ENCODE measurements around the gene SLC25A28.

Gene SLC25A28

GRCh38 chr10:99656199-99657064 is 36.2 kb upstream of the SLC25A28 start:
- no peak overlapping the region for H3K4me2 ChIP-seq
- H3K27me3 ChIP-seq, result no peaks in the 10 kb centered on the region
- peaks cover 9% of the 10 kb centered on the region for H3K9me3 ChIP-seq
- H3K36me3 ChIP-seq, result no peaks in the 10 kb centered on the region
- H3K9ac ChIP-seq, result no peak overlapping the region
- H3K4me1 ChIP-seq, result no peaks in the 10 kb centered on the region
- H3K27ac ChIP-seq, result no peak overlapping the region
- TF ChIP-seq Cebpa-rat (IDR thresholded peaks at IDR 0.05), result no peak
- H3K4me3 ChIP-seq, result no peak overlapping the region
- no peaks in the 10 kb centered on the region for H4K20me1 ChIP-seq

GRCh38 chr10:99654390-99655175 is 34.3 kb upstream of the SLC25A28 start:
- Histone ChIP-seq H3K9me3 (peaks cover 9% of the 10 kb centered on the region), H3K4me2 (no peak overlapping the region), H3K9ac (no peak overlapping the region), H3K36me3 (no peaks in the 10 kb centered on the region), H4K20me1 (no peaks in the 10 kb centered on the region), H3K27ac (no peak overlapping the region), H3K27me3 (no peaks in the 10 kb centered on the region), H3K4me3 (no peak overlapping the region), H3K4me1 (no peaks in the 10 kb centered on the region)
- no peak for TF ChIP-seq Cebpa-rat (IDR thresholded peaks at IDR 0.05)

GRCh38 chr10:99652800-99653390 is 32.7 kb upstream of the SLC25A28 start:
- H4K20me1 ChIP-seq, result no peaks in the 10 kb centered on the region
- no peaks in the 10 kb centered on the region for H3K9me3 ChIP-seq
- H3K27me3 ChIP-seq, result no peaks in the 10 kb centered on the region
- no peaks in the 10 kb centered on the region for H3K36me3 ChIP-seq
- no peaks in the 10 kb centered on the region for H3K4me1 ChIP-seq
- no peak overlapping the region for H3K4me3 ChIP-seq
- H3K9ac ChIP-seq, result no peak overlapping the region
- H3K4me2 ChIP-seq, result no peak overlapping the region
- no peak overlapping the region for H3K27ac ChIP-seq
- no peak for TF ChIP-seq Cebpa-rat (IDR thresholded peaks at IDR 0.05)

- Histone ChIP-seq H3K9me3 (no peaks in the 10 kb centered on the region), H3K36me3 (no peaks in the 10 kb centered on the region), H3K4me2 (no peak overlapping the region), H3K4me1 (no peaks in the 10 kb centered on the region), H3K27ac (no peak overlapping the region), H3K9ac (no peak overlapping the region), H4K20me1 (no peaks in the 10 kb centered on the region), H3K27me3 (no peaks in the 10 kb centered on the region), H3K4me3 (no peak overlapping the region)
- no peak for TF ChIP-seq Cebpa-rat (IDR thresholded peaks at IDR 0.05)
Measured at GRCh38 chr10:99648717-99649116, 28.5 kb upstream of the SLC25A28 start.

- no peaks in the 10 kb centered on the region for H3K9me3 ChIP-seq
- no peaks in the 10 kb centered on the region for H4K20me1 ChIP-seq
- H3K9ac ChIP-seq, result no peak overlapping the region
- no peaks in the 10 kb centered on the region for H3K4me1 ChIP-seq
- H3K4me3 ChIP-seq, result no peak overlapping the region
- H3K36me3 ChIP-seq, result no peaks in the 10 kb centered on the region
- no peak for TF ChIP-seq Cebpa-rat (IDR thresholded peaks at IDR 0.05)
- no peaks in the 10 kb centered on the region for H3K27me3 ChIP-seq
- no peak overlapping the region for H3K27ac ChIP-seq
- H3K4me2 ChIP-seq, result no peak overlapping the region
Measured at GRCh38 chr10:99647601-99648151, 27.4 kb upstream of the SLC25A28 start.

- no peak for TF ChIP-seq Cebpa-rat (IDR thresholded peaks at IDR 0.05)
- H4K20me1 ChIP-seq, result no peaks in the 10 kb centered on the region
- H3K27me3 ChIP-seq, result no peaks in the 10 kb centered on the region
- no peaks in the 10 kb centered on the region for H3K4me1 ChIP-seq
- no peak overlapping the region for H3K27ac ChIP-seq
- no peaks in the 10 kb centered on the region for H3K9me3 ChIP-seq
- no peaks in the 10 kb centered on the region for H3K36me3 ChIP-seq
- H3K9ac ChIP-seq, result no peak overlapping the region
- H3K4me2 ChIP-seq, result no peak overlapping the region
- H3K4me3 ChIP-seq, result no peak overlapping the region
Measured at GRCh38 chr10:99633832-99634231, 13.6 kb upstream of the SLC25A28 start.

GRCh38 chr10:99631496-99631895 is 11.3 kb upstream of the SLC25A28 start:
- no peak overlapping the region for H3K9ac ChIP-seq
- H4K20me1 ChIP-seq, result no peaks in the 10 kb centered on the region
- no peak overlapping the region for H3K4me2 ChIP-seq
- H3K27me3 ChIP-seq, result no peaks in the 10 kb centered on the region
- H3K36me3 ChIP-seq, result no peaks in the 10 kb centered on the region
- H3K4me3 ChIP-seq, result no peak overlapping the region
- H3K9me3 ChIP-seq, result no peaks in the 10 kb centered on the region
- no peak for TF ChIP-seq Cebpa-rat (IDR thresholded peaks at IDR 0.05)
- H3K4me1 ChIP-seq, result no peaks in the 10 kb centered on the region
- no peak overlapping the region for H3K27ac ChIP-seq

- H3K36me3 ChIP-seq, result no peaks in the 10 kb centered on the region
- no peak overlapping the region for H3K4me3 ChIP-seq
- H3K27ac ChIP-seq, result no peak overlapping the region
- H4K20me1 ChIP-seq, result no peaks in the 10 kb centered on the region
- H3K27me3 ChIP-seq, result no peaks in the 10 kb centered on the region
- no peaks in the 10 kb centered on the region for H3K9me3 ChIP-seq
- H3K4me1 ChIP-seq, result no peaks in the 10 kb centered on the region
- H3K4me2 ChIP-seq, result no peak overlapping the region
- no peak for TF ChIP-seq Cebpa-rat (IDR thresholded peaks at IDR 0.05)
- no peak overlapping the region for H3K9ac ChIP-seq
Measured at GRCh38 chr10:99630991-99631390, 10.8 kb upstream of the SLC25A28 start.

GRCh38 chr10:99630433-99630832 is 10.2 kb upstream of the SLC25A28 start:
- H4K20me1 ChIP-seq, result no peaks in the 10 kb centered on the region
- no peak for TF ChIP-seq Cebpa-rat (IDR thresholded peaks at IDR 0.05)
- no peaks in the 10 kb centered on the region for H3K9me3 ChIP-seq
- no peak overlapping the region for H3K27ac ChIP-seq
- H3K9ac ChIP-seq, result no peak overlapping the region
- H3K27me3 ChIP-seq, result no peaks in the 10 kb centered on the region
- no peaks in the 10 kb centered on the region for H3K4me1 ChIP-seq
- no peak overlapping the region for H3K4me3 ChIP-seq
- no peaks in the 10 kb centered on the region for H3K36me3 ChIP-seq
- H3K4me2 ChIP-seq, result no peak overlapping the region

- no peaks in the 10 kb centered on the region for H3K9me3 ChIP-seq
- H3K27ac ChIP-seq, result no peak overlapping the region
- no peak overlapping the region for H3K4me2 ChIP-seq
- H3K4me1 ChIP-seq, result no peaks in the 10 kb centered on the region
- no peak overlapping the region for H3K4me3 ChIP-seq
- H3K9ac ChIP-seq, result no peak overlapping the region
- no peaks in the 10 kb centered on the region for H3K36me3 ChIP-seq
- no peaks in the 10 kb centered on the region for H4K20me1 ChIP-seq
- TF ChIP-seq Cebpa-rat (IDR thresholded peaks at IDR 0.05), result no peak
- H3K27me3 ChIP-seq, result no peaks in the 10 kb centered on the region
Measured at GRCh38 chr10:99629625-99629978, 9.4 kb upstream of the SLC25A28 start.
